Nephron progenitor cell (in vitro differentiated cells): ENCODE results near the gene SPTLC3.

Source experiments
- DNase-seq: peaks from one replicate; pipeline ENCODE4 v3.0.0; 2021
- H3K27ac Mint-ChIP-seq: 2 replicates; pipeline ENCODE4 v1.8.0; 2021; ENCODE audit warnings: mild to moderate bottlenecking, moderate library complexity, mixed read lengths
- H3K27me3 Mint-ChIP-seq: 2 replicates; pipeline ENCODE4 v1.8.0; 2021; ENCODE audit warnings: mild to moderate bottlenecking, low read depth, mixed read lengths; ENCODE audit not compliant: poor library complexity
- H3K36me3 Mint-ChIP-seq: 2 replicates; pipeline ENCODE4 v1.8.0; 2021; ENCODE audit warnings: low read depth, mixed read lengths
- H3K4me1 Mint-ChIP-seq: 2 replicates; pipeline ENCODE4 v1.8.0; 2021; ENCODE audit warnings: mixed read lengths
- H3K4me3 Mint-ChIP-seq: 2 replicates; pipeline ENCODE4 v1.8.0; 2021; ENCODE audit warnings: mild to moderate bottlenecking, moderate library complexity, mixed read lengths
- H3K9me3 Mint-ChIP-seq: 2 replicates; pipeline ENCODE4 v1.8.0; 2021; ENCODE audit warnings: mild to moderate bottlenecking, moderate library complexity, mixed read lengths
- CTCF ChIP-seq: fragments of 200-600 bp; sonication (generic); IDR thresholded peaks from 2 replicates; pipeline ENCODE4 v1.5.0; 2021; ENCODE audit warnings: antibody characterized with exemption

The SPTLC3 gene

GRCh38 chr20:13200767-13201500, 192.2 kb downstream of the SPTLC3 start:
- peak overlapping the region; percentile 41 for H3K27ac Mint-ChIP-seq
- H3K4me3 Mint-ChIP-seq = peak overlapping the region; percentile 41
- H3K4me1 Mint-ChIP-seq = peaks cover 59% of the 10 kb centered on the region
- H3K36me3 Mint-ChIP-seq = no peaks in the 10 kb centered on the region
- peaks cover 2% of the 10 kb centered on the region for H3K27me3 Mint-ChIP-seq
- H3K9me3 Mint-ChIP-seq = peaks cover 7% of the 10 kb centered on the region
- DNase-seq = no peak
- TF ChIP-seq CTCF = no peak

GRCh38 chr20:13202565-13202964, 193.8 kb downstream of the SPTLC3 start:
- no peak for DNase-seq
- H3K36me3 Mint-ChIP-seq = no peaks in the 10 kb centered on the region
- no peak for TF ChIP-seq CTCF
- no peak overlapping the region for H3K27ac Mint-ChIP-seq
- H3K4me3 Mint-ChIP-seq = no peak overlapping the region
- H3K9me3 Mint-ChIP-seq = peaks cover 7% of the 10 kb centered on the region
- peaks cover 49% of the 10 kb centered on the region for H3K4me1 Mint-ChIP-seq
- H3K27me3 Mint-ChIP-seq = peaks cover 8% of the 10 kb centered on the region

- Mint-ChIP-seq H3K9me3 (no peaks in the 10 kb centered on the region), H3K27ac (no peak overlapping the region), H3K4me3 (no peak overlapping the region), H3K36me3 (no peaks in the 10 kb centered on the region), H3K4me1 (peaks cover 26% of the 10 kb centered on the region), H3K27me3 (peaks cover 8% of the 10 kb centered on the region)
- DNase-seq = no peak
- no peak for TF ChIP-seq CTCF
Observed at GRCh38 chr20:13205425-13205824, 196.7 kb downstream of the SPTLC3 start.

GRCh38 chr20:13205848-13206434, 197.2 kb downstream of the SPTLC3 start:
- H3K36me3 Mint-ChIP-seq = no peaks in the 10 kb centered on the region
- H3K27me3 Mint-ChIP-seq = peaks cover 8% of the 10 kb centered on the region

GRCh38 chr20:13207016-13207415, 198.2 kb downstream of the SPTLC3 start:
- Mint-ChIP-seq H3K4me3 (no peak overlapping the region), H3K27me3 (peaks cover 8% of the 10 kb centered on the region), H3K36me3 (no peaks in the 10 kb centered on the region), H3K9me3 (peaks cover 2% of the 10 kb centered on the region), H3K27ac (no peak overlapping the region), H3K4me1 (peaks cover 16% of the 10 kb centered on the region)
- TF ChIP-seq CTCF = no peak
- no peak for DNase-seq

More at GRCh38 chr20:13205848-13206434, 197.2 kb downstream of the SPTLC3 start:
- Mint-ChIP-seq H3K27ac (no peak overlapping the region), H3K4me3 (no peak overlapping the region), H3K9me3 (no peaks in the 10 kb centered on the region), H3K4me1 (peaks cover 21% of the 10 kb centered on the region)
- DNase-seq = no peak
- no peak for TF ChIP-seq CTCF
